Lower leg skin (tissue), 4 donors: ENCODE data around the gene YAP1. TPM values are rescaled to one million over a fixed set of nuclear protein-coding genes. Genes with fewer than 3 reads are reported as not detected.

Experiments
- DNase-seq, 2 donors: peaks; one replicate each; pipeline ENCODE4 v3.0.0-alpha.2; 2019; ENCODE audit warnings: low spot score in 2 of 2
- H3K4me3 ChIP-seq: fragments of 200-600 bp; sonication (generic); 2 replicates; pipeline ENCODE4 v1.5.1; 2017; ENCODE audit warnings: mild to moderate bottlenecking, low read depth; ENCODE audit not compliant: poor library complexity, severe bottlenecking
- CTCF ChIP-seq, 3 donors: fragments of 450-650 bp; IDR thresholded peaks; one replicate each; pipeline ENCODE4 v1.5.1; 2016; ENCODE audit warnings: antibody characterized with exemption in 3 of 3, mild to moderate bottlenecking in 3 of 3, moderate library complexity in 2 of 3
- POLR2A ChIP-seq, 2 donors: fragments of 450-650 bp; IDR thresholded peaks; one replicate each; pipeline ENCODE4 v1.6.1; 2016 to 2017; ENCODE audit warnings: antibody characterized with exemption in 2 of 2, mild to moderate bottlenecking in 1 of 2, moderate library complexity in 1 of 2
- WGBS, 2 donors: methylation state at CpG; one replicate each; pipeline ENCODE4 v1.1.5; 2018; 5-methylcytosine and 5-hydroxymethylcytosine counted together
- intact Hi-C: fragments of 100-400 bp; cut with DNase I; formaldehyde crosslinking; loops from one replicate; pipeline ENCODE4 v1.15.0; 2023; ENCODE audit warnings: low total_unique reads
- total RNA-seq, 4 donors: library from RNA; depleted of rRNA; stranded (reverse); fragments of >200 nt; gene quantifications; one replicate each; pipeline ENCODE4 v1.1.0, GENCODE V29; 2016

Gene YAP1
- total RNA-seq, 4 donors from 2014 or later: 164 to 241 (median 211) TPM

- 50 to 55% methylated on average over 9 of the region's 9 CpGs for WGBS, 2 donors
- H3K4me3 ChIP-seq: no peak overlapping the region
- TF ChIP-seq CTCF (IDR thresholded peaks at IDR 0.05) (no peak), POLR2A (IDR thresholded peaks at IDR 0.05) (no peak)
- intact Hi-C loops: no loop called here
- no peak for DNase-seq
Measured at GRCh38 chr11:102226702-102227490, 116.6 kb downstream of the YAP1 start.

- H3K4me3 ChIP-seq: no peak overlapping the region
- TF ChIP-seq CTCF (IDR thresholded peaks at IDR 0.05) (no peak), POLR2A (IDR thresholded peaks at IDR 0.05) (no peak)
- intact Hi-C loops: no loop called here
- WGBS, 2 donors: 45 to 50% methylated on average over 4 of the region's 4 CpGs
- peak in 1 of 2 donors; percentile 10 for DNase-seq
Measured at GRCh38 chr11:102229510-102230123, 119.4 kb downstream of the YAP1 start.

GRCh38 chr11:102230186-102230585 lies 119.9 kb downstream of the YAP1 start:
- TF ChIP-seq POLR2A (IDR thresholded peaks at IDR 0.05): no peak
- TF ChIP-seq CTCF (IDR thresholded peaks at IDR 0.05): no peak
- DNase-seq: no peak
- intact Hi-C loops: no loop called here
- H3K4me3 ChIP-seq: no peak overlapping the region

- intact Hi-C loops: no loop called here
- 59 to 65% methylated on average over 4 of the region's 4 CpGs for WGBS, 2 donors
- TF ChIP-seq POLR2A (IDR thresholded peaks at IDR 0.05) (no peak), CTCF (IDR thresholded peaks at IDR 0.05) (no peak)
- H3K4me3 ChIP-seq: no peak overlapping the region
- DNase-seq: peak in 1 of 2 donors; percentile 9
Measured at GRCh38 chr11:102230911-102231310, 120.7 kb downstream of the YAP1 start.

GRCh38 chr11:102234779-102235439 lies 124.7 kb downstream of the YAP1 start:
- WGBS, 2 donors: 24 to 28% methylated on average over 7 of the region's 7 CpGs
- no peak overlapping the region for H3K4me3 ChIP-seq
- DNase-seq: peak in 1 of 2 donors; percentile 78
- TF ChIP-seq CTCF (IDR thresholded peaks at IDR 0.05) (no peak), POLR2A (IDR thresholded peaks at IDR 0.05) (no peak)
- intact Hi-C loops: no loop called here
